GM18909 (cell line): Measurements from ENCODE around the gene SMC6.

ENCODE experiments used
- ATAC-seq: cut with Tn5 transposase; IDR thresholded peaks from one replicate; pipeline ENCODE4 v1.9.1; 2021; ENCODE audit warnings: mild to moderate bottlenecking; ENCODE audit not compliant: unreplicated experiment, poor library complexity

The SMC6 gene

DNA sequence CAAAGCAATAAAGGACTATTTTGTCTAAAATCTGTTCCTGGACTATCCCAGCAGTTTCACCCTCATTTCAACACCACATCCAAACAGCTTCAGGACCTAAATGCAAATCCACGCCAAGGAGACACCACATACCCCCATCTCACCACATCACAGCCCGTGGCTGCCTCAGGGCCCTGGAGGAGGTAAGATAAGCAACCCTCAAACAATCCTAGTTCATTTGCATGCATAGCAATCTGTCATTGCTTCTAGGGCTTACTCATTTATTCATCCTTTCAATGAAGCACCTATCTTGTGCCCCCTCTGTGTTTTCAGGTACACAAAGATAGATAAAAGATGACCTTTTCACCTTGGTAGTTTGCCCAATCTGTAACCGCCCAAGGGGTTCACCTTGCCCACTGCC, 126.6 kb downstream of the SMC6 start:
- no peak for ATAC-seq

DNA sequence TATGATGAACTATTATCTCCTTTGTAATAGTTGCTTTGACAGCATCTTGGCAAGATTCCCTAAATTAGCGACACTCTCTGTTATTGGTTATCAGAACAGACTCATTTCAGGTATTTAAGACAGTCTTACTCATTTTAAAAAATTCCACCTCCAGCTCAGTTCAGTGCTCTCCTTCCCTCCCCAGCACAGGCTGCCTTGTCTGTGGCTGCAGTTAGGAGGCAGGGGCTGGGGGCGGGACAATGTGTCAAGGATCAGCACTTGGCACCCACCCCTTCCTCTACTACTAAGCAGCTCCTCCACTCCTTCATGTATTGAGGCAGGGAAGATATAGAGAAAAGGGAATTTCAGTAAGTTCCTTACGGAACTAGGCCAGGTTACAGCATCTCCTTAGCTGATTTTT, 128.2 kb downstream of the SMC6 start:
- ATAC-seq: no peak

DNA sequence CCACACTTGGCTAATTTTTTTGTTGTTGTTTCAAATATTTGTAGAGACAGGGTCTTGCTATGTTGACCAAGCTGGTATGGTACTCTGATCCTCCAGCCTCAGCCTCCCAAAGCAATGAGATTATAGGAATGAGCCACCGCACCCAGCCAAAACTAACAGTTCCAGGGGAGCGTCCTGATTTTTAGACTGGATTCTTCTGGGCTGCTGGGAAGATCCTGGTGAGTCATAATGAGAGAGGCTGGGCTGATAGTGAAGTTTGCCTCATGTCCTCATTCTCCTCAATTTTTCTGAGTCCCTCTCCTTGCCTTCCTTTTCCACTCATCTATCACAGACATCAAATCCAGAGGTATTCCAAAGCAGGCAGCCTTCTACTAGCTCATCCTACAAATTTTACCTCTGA, 131.8 kb downstream of the SMC6 start:
- ATAC-seq: no peak

DNA sequence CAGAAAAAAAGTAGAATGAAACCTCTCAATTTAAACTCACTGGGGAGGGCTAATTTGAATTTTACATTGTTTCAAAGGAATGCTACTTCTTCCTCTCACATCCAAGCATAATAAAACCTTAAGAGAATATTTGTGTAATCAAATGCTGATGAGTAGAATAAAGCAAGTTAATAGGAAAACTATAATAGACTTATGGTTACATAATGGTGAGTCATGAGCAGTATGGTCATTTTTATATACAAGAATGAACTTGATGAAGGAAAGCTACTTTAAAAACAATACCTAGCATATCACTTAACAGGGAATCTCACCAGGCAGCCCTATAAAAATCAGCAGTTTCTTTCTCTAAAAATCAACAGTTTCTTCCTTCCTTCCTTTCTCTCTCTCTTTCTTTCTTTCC, 132.8 kb downstream of the SMC6 start:
- no peak for ATAC-seq

DNA sequence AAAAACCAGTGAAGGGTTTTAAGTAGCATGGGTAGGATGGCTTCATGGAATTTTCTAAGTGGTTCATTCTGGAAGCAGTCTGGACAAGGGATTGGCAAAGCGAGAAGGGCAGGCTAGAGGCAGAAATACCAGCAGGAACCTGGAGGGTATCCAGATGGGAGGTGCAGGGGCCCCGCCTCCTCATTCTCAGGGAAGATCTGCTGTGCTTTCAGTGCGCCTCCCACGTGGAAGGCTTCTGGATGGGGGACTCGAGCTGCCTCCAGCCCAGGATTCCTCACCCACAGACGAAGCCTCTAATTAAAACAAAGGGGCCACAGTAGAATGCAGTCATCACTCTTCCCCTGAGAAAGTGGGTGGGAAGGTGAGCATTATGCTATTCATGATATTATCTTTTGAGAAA, 133.3 kb downstream of the SMC6 start:
- no peak for ATAC-seq

DNA sequence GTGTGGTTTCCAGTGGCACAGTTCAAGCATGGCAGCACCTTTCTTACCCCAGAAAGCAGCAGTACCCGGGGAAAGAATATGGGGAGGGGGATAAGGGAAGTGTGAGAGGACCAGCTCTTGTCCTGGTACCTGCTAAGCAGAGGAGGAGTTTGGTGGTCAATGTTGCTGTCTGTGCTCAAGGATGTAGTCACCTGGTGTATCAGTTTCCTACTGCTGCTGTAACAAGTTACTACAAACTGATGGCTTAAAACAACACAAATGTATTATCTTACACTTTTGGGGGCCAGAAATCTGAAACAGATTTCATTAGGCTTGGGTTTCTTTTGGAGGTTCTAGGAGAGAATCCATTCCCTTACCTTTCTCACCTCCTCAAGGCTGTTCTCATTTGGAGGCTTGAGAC, 135.7 kb downstream of the SMC6 start:
- no peak for ATAC-seq

DNA sequence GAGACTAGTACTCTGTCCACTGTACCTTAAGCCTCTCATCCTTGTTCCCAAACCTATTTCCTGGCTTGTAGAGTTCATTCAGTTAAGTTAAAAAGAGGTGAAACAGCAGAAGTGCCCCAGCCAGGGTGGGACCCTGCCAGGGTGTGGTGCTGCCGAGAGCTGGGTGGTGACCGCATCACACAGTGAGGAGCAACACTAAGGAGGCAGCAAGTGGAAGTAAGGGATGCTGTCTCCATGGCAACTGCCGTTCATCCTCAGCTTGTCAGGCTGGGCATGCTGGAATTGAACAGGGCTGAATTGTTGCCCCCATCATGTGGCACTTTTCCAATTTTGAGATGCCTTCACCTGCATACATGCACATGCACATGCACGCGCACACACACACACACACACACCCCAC, 136.1 kb downstream of the SMC6 start:
- ATAC-seq: no peak

DNA sequence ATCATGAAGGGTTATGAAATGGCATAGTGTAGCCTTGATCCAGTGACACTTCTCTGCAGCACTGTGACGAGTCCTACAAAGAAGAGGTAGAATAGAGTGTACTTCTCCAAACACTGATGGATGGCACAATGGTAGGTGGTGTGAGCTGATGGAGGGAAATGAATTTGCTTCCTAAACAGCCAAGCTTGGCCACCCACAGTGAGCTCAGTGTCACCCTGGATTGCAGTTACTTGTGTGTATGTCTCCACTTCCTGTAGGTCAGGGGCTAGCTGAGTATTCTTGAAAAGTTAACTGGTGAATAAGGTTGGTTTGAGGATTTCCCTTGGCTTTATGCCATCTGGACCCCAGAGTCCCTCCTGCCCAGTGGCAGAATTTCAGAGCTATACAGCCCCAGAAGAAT, 137.2 kb downstream of the SMC6 start:
- ATAC-seq: no peak

DNA sequence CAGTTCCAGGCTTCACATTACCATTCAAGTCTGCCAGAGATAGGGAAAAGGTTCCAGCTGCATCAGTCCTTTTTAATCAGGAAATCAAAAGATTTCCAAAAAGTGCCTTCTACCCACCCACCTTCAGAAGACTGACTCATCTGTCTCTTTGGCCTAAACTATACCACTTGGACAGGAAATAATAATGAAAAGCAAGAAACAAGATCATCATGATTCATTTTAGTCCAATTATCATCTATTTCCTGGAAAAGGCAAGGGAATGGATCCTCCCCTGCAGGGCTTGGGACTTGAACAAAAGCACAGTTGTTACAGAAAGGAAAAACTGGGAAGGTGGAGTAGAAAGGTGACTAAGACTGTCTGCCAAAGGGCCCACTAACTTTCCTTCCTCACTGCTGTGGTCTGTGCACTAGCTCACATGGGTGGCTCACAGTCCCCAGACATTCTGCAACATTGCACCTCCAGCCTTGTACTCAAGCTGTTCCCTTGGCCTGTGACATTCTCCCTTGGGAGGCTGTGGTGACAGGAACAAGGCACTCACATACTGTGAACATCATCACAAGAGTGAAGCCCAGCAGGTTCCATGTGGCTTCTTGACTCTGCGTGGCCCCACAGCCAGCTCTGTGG, 137.8 kb downstream of the SMC6 start:
- ATAC-seq: no peak

DNA sequence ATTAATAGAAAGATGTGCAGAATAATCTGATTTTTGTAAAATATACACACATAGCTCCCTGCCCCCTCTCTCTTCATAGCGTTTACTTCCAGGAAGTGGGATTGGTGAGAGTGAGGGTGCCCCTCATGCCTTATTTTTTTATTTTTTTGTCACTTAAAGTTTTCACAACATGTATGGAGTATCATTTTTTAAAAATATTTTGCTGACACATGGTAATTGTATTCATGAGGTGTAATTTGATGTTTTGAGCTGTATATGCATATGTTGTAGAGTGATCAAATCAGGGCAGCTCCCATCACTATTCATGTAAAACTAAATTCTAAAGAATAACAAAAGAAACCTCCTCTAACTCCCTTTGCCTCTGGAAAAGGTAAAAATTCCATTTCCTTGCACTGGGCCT, 138.5 kb downstream of the SMC6 start:
- no peak for ATAC-seq

DNA sequence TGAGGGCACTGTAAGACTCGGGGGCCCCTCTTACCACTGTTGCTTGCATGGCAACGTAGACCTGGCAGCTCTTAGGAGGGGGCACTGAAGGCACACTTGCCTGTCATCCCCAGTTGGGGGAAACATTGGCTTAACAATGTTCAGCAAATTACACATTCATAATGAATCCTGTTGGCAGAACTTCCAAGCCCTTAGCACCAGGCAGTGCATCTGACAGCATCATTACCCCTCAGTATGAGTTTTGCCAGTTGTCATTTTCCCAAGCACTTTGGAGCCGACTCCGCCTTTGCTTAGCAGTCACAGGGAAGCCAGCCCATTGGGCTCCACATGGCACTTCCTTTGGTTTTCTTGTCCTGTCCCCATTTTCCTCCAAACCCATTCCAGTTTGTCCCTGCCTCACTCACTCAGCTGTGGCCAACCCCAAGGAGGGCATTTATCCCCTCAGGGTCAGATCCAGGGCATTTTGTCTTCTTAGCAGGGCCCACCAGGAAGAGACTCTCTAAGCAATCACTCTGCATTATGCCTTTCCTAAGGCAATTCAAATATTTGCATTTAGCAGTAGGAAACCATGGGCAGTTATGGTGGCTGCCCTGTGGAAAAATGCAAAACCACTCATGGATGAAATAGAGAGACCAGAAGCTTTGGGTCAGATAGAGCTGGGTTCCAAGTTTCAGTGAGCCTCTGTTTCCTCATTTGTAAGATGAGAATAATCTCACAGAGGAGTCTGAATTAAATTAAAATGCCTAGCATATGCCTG, 139.3 kb downstream of the SMC6 start:
- no peak for ATAC-seq
